ENCODE results near the gene PKN1. TPM values are rescaled to one million over a fixed set of nuclear protein-coding genes. Genes with fewer than 3 reads are reported as not detected.

The PKN1 gene
- polyA plus RNA-seq, 3 donors, result 49.5 to 119 (median 49.6) TPM

DNA sequence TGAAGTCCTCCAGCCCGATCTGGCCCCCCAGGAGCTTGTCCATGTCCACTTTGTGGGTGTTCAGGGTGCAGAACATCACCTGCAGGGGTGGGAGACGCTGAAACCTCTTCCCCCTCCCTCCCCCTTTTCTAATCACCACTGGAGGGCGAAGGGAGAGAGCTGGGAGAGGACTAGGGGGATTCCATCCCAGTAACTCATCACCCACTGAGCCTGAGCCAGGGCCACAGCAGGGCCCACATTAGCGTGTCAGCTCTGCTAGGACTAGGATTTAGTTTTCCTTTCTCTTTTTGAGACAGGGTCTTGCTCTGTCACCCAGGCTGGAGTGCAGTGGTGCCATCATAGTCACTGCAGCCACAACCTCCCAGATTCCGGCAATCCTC lies 47.6 kb downstream of the PKN1 start:
- Histone ChIP-seq H3K4me1 (ENCODE audit: control insufficient read depth in 1 of 2, insufficient read depth in 2 of 2, low read length in 2 of 2) (peaks cover 26 to 27% of the 10 kb centered on the region in 2 donors), H3K4me3 (replicated peaks in 1 of 3; ENCODE audit: low read depth in 2 of 3, low read length in 3 of 3) (no peak overlapping the region), H3K36me3 (replicated peaks in 1 of 2; ENCODE audit: control insufficient read depth in 1 of 2, insufficient read depth in 2 of 2, low read length in 2 of 2) (no peaks in the 10 kb centered on the region), H2AFZ (ENCODE audit: insufficient read depth, low read depth, low read length, poor library complexity, severe bottlenecking) (no peak overlapping the region), H3K27ac (ENCODE audit: low read depth in 1 of 2, low read length in 2 of 2) (no peak overlapping the region), H3K9me3 (replicated peaks in 1 of 2; ENCODE audit: control insufficient read depth in 1 of 2, insufficient read depth in 1 of 2, low read length in 2 of 2) (no peaks in the 10 kb centered on the region), H3K9ac (ENCODE audit: insufficient read depth, low read length, poor library complexity, severe bottlenecking) (no peak overlapping the region), H4K20me1 (ENCODE audit: insufficient read depth, low read length) (no peaks in the 10 kb centered on the region), H3K27me3 (ENCODE audit: control insufficient read depth in 2 of 2, insufficient read depth in 2 of 2, low read length in 2 of 2) (peaks cover 0 to 14% of the 10 kb centered on the region in 2 donors), H3K79me2 (ENCODE audit: insufficient read depth, low read length) (no peaks in the 10 kb centered on the region), H3K4me2 (replicated peaks; ENCODE audit: extremely low read depth, low read length, poor library complexity, severe bottlenecking) (no peak overlapping the region)
- Mint-ChIP-seq H3K4me1 (peaks cover 14% of the 10 kb centered on the region), H3K4me3 (no peak overlapping the region), H3K27ac (no peak overlapping the region), H3K36me3 (no peaks in the 10 kb centered on the region), H3K27me3 (ENCODE audit: low read depth in 3 of 3) (peaks cover 10 to 32% (median 17%) of the 10 kb centered on the region in 3 donors), H3K9me3 (no peaks in the 10 kb centered on the region)
- TF ChIP-seq, protein P1, sequence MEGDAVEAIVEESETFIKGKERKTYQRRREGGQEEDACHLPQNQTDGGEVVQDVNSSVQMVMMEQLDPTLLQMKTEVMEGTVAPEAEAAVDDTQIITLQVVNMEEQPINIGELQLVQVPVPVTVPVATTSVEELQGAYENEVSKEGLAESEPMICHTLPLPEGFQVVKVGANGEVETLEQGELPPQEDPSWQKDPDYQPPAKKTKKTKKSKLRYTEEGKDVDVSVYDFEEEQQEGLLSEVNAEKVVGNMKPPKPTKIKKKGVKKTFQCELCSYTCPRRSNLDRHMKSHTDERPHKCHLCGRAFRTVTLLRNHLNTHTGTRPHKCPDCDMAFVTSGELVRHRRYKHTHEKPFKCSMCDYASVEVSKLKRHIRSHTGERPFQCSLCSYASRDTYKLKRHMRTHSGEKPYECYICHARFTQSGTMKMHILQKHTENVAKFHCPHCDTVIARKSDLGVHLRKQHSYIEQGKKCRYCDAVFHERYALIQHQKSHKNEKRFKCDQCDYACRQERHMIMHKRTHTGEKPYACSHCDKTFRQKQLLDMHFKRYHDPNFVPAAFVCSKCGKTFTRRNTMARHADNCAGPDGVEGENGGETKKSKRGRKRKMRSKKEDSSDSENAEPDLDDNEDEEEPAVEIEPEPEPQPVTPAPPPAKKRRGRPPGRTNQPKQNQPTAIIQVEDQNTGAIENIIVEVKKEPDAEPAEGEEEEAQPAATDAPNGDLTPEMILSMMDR (IDR thresholded peaks at IDR 0.05), result no peak
- WGBS (ENCODE audit: insufficient coverage), result no CpG with 5 or more reads among the region's 5 CpGs
- DNase-seq, result no peak
- intact Hi-C loops (cut with micrococcal nuclease), result loop anchor here in 1 of 2 donors (10.0 kb wide), 1 partner anchor 606 kb away; the partner anchor contains the start of gene NANOS3

GRCh38 chr19:14482172-14482941 lies 49.3 kb downstream of the PKN1 start:
- intact Hi-C loops (cut with micrococcal nuclease), result loop anchor here in 1 of 2 donors (10.0 kb wide), 1 partner anchor 608 kb away; the partner anchor contains the start of gene NANOS3
- DNase-seq, result no peak
- 97% methylated on average over 15 of the region's 18 CpGs for WGBS (ENCODE audit: insufficient coverage)
- Mint-ChIP-seq H3K36me3 (no peaks in the 10 kb centered on the region), H3K4me3 (no peak overlapping the region), H3K9me3 (no peaks in the 10 kb centered on the region), H3K27me3 (ENCODE audit: low read depth in 3 of 3) (peaks cover 2 to 18% (median 11%) of the 10 kb centered on the region in 3 donors), H3K4me1 (peaks cover 5% of the 10 kb centered on the region), H3K27ac (no peak overlapping the region)
- no peak overlapping the region for H2AFZ ChIP-seq (ENCODE audit: insufficient read depth, low read depth, low read length, poor library complexity, severe bottlenecking)
- H3K9me3 ChIP-seq (replicated peaks in 1 of 2; ENCODE audit: control insufficient read depth in 1 of 2, insufficient read depth in 1 of 2, low read length in 2 of 2), result no peaks in the 10 kb centered on the region
- H3K79me2 ChIP-seq (ENCODE audit: insufficient read depth, low read length), result no peaks in the 10 kb centered on the region
- H3K4me3 ChIP-seq (replicated peaks in 1 of 3; ENCODE audit: low read depth in 2 of 3, low read length in 3 of 3), result no peak overlapping the region
- H3K36me3 ChIP-seq (replicated peaks in 1 of 2; ENCODE audit: control insufficient read depth in 1 of 2, insufficient read depth in 2 of 2, low read length in 2 of 2), result no peaks in the 10 kb centered on the region
- no peak overlapping the region for H3K27ac ChIP-seq (ENCODE audit: low read depth in 1 of 2, low read length in 2 of 2)
- H3K27me3 ChIP-seq (ENCODE audit: control insufficient read depth in 2 of 2, insufficient read depth in 2 of 2, low read length in 2 of 2), result peaks cover 0 to 5% of the 10 kb centered on the region in 2 donors
- no peak overlapping the region for H3K4me2 ChIP-seq (replicated peaks; ENCODE audit: extremely low read depth, low read length, poor library complexity, severe bottlenecking)
- H3K9ac ChIP-seq (ENCODE audit: insufficient read depth, low read length, poor library complexity, severe bottlenecking), result no peak overlapping the region
- peaks cover 12% of the 10 kb centered on the region in 2 donors for H3K4me1 ChIP-seq (ENCODE audit: control insufficient read depth in 1 of 2, insufficient read depth in 2 of 2, low read length in 2 of 2)
- H4K20me1 ChIP-seq (ENCODE audit: insufficient read depth, low read length), result no peaks in the 10 kb centered on the region
- TF ChIP-seq, protein P1 (IDR thresholded peaks at IDR 0.05), result no peak

Data from CD14-positive monocyte (primary cell).